T-helper 2 cell (primary cell): ENCODE measurements around the gene CNPY1.

Experiments
- DNase-seq, 5 experiments: peaks; one replicate each; pipeline versions ENCODE4 v3.0.0 to v3.0.0-alpha.2; 2012 to 2022

The CNPY1 gene

DNA sequence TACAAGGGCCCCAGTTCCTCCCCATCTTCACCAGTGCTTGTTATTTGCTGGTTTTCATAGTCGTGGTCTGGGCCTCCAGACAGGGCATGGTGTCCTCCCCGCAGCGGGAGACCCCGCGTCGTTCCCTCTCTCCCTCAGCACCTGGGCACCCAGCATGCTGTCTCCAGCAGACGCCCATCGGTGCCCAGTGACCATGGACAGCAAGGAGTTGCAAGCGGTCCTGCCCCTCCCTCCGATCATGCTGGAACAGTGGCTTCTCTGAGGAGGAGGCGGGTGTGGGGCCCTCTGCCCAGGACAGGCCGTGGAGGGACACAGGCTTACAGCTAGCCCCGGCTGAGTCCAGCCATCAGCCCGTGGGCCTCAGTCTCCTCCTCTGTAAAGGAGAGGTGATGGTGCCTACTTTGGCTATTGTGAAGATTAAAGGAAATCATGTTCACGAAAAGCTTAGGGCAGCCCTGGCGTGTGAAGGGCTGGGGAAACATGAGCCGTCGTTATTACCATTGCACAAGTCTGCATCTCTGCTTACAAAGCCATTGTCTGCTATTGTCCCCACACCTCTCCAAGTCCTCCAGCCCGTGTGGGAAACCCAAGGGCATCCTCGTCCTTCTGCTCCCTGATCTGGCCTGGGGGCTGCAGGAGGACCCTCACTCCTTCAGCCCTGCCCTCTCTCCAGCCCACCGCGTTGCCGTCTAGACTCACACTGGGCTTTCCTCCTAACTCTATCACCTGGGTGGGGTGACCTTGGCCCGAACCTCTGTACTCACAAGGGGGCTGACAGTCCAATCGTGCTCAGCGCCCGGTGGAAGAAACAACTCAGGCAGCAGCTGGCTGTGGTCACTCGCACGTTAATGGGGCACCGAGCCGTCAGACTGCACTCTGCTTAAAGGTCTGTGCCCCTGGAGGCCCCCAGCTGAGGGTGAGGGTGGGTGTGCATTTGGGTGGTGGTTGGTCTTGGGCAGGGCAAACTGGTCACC, 58.6 kb downstream of the CNPY1 start:
- no peak for DNase-seq

DNA sequence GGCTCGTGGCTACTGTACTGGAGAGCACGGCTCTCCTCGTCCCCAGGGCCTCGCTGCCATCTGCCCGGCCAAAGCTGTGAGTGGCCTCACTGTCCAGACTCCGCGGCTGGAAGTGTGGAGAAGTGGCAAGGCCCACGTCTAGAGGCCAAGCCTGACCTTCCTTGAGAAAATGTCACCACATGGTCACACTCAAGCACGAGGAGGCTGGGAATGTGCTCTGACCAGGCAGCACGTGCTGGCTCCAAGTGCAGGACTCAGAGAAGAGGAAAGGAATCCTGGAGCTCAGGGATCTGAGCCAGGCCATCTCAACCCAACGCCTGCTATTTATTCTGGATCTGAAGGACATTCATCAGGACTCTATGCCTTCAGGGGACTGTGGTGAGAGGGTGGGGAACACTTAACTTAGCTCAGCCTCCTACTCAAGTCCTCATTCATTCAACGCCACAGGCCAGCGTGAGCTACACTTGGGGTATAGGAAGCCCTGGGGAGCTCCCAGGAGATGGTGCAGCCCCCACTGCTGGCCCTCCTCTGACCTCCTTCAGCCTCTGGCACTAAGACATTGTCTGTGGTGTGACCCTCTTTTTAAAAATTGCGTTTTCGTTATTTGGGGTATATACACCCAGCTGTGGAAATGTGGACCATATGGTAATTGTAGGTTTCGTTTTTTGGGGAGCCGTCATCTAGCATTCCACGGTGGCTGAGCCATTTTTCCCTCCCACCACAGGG, 59.4 kb downstream of the CNPY1 start:
- DNase-seq, result no peak

DNA sequence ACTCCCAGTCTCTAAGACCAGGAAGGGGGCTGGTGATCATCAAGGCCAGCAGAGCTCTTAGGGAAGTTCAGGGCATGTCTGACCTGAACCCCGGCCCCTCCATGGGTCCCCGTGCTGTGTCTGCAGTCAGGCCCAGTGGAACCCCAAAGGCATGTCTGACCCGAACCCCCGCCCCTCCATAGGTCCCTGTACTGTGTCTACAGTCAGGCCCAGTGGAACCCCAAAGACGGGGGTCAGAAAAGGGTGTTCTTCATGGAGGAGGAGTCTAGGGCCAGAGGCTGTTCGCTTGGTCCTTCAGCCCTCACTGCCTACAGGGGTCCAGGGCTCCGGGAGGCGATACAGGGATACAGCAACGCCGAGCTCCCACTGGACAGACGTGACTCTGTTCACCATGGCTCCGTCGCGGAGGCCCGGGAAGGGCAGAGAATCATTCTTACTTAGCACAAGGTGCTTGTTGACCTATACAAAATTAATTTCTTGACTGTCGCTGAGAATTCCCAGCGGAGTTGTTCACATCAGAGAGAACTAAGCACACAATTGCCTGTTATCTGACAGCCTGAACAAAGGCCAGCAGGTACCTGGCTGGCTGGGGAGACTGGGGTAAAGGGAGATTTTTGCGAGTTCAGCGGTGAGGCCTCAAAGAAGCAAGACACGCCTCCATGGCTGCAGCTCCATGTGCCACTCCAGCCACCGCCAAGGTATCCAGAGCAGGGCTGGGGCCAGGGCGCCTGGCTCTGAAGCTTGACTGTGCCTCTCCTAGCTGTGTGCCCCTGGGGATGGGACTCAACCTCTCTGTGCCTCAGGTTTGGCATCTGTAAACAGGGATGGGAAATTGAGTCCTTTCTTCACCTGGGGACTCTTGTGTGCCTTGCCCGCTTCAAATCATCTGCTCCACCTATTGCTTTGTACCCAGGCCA, 61.6 kb downstream of the CNPY1 start:
- no peak for DNase-seq

DNA sequence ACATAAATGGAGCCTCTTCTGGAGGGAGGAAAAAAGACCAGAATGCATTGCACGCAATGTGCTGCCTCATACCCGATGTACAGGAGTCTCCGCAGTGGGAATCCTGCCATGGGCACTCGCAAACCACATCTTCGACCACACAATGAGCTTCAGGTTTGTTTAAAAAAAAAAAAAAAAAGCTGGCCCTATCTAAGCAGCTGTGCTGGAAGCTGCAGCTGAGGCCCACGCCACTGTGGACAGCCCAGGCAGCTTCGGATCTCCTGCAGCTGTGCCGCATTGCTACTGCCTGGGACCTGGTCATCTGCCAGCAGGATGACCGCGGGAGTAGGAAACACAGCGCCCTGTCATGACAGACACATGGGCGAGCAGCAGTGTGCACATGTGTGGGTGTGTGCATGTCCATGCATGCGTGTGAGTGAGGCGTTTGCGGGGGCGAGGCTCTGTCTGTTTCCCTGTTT, 62.5 kb downstream of the CNPY1 start:
- DNase-seq, result no peak

DNA sequence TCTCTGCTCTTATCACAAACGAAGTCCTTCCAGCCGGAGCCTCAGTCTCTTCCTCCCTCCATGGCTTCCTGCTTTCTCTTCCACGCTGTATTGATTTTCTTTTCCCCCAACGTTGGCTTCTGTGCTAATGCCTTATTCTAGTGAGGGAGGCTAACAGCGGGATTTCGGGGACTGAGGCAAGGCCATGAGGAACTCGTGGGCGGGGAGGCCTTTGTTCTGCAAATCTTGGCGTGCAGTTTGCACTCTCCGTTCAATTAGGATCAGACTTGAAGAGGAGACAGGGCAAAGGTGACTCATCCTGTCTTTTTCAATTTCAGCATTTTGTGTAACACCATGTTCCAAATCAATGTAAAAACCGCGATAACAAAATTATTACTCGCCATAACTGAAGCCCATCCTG, 63.1 kb downstream of the CNPY1 start:
- DNase-seq, result no peak

DNA sequence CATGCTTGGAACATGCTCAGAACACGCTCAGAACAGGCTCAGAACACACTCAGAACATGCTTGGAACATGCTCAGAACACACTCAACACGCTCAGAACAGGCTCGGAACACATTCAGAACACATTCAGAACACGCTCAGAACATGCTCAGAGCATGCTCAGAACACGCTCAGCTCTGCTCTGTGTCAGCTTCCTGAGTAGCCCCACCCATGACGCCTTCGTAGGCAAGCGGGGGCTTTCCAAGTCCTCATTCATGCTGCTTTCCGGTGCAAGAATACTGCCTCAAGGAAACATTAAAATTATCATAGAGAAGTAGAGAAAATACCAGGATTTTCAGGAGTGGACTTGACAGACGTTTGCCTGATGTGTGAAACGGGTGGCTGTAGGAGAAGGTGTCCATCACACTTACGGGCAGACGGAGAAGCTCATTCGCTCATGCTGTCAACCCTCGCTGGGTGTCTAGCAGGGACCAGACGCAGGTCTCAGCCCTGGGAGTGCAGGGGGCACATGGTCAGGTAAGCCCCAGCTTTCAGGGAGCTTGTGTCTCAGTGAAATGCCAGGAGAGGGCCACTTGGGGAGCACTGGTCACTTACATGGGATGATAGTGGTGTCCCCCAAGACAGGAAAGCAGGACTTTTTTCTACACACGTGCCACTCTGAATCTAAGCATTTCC, 63.7 kb downstream of the CNPY1 start:
- peak in 2 of 5 experiments; percentile 37 to 50 for DNase-seq

DNA sequence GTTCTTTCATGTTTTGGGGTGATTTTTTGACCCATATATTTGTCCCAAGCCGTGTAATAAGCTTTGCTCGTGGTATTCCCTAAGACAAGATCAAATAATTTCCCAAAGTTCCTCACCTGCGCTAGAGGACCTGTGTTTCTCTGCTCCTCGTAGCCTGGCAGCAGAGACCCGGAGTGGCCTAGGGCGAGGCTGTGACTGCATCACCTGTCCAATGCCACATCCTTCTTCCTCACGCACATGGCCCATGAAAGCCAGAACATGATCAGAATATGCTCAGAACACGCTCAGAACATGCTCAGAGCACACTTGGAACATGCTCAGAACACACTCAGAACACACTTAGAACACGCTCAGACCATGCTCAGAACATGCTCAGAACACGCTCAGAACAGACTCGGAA, 64.6 kb downstream of the CNPY1 start:
- no peak for DNase-seq

DNA sequence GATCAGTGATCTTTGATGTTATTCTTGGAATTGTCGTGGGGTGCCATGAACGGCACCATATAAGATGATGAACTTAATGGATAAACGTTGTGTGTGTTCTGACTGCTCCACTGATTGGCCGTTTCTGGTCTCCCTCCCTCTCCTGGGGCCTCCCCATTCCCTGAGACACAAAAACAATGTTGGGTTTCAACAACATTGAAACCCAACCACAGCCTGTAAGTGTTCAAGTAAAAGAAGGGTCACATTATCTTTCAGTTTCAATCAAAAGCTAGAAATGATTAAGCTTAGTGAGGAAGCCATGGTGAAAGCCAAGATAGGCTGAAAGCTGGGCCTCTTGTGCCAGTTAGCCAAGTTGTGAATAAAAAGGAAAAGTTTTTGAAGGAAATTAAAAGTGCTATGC, 68.9 kb downstream of the CNPY1 start:
- peak in 1 of 5 experiments; percentile 87 for DNase-seq

DNA sequence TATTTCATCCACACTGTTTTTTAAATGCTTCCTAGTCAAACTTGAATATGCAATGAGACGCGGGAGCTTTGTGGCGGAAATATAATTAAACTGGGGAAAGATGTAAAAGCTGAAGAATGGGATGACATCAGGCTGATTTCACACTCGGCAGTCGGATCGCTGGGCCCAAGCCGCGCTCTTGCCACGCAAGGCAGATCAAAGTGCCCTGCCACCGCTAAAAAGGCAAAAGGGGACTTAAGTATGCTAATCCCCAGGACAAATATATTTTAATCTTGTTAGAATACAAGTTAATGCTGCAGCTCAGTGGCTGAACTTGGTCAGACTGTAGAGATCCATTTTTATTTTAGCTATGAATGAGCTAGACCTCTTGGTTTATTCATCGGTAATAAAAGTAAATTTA, 74.6 kb downstream of the CNPY1 start:
- DNase-seq, result no peak

DNA sequence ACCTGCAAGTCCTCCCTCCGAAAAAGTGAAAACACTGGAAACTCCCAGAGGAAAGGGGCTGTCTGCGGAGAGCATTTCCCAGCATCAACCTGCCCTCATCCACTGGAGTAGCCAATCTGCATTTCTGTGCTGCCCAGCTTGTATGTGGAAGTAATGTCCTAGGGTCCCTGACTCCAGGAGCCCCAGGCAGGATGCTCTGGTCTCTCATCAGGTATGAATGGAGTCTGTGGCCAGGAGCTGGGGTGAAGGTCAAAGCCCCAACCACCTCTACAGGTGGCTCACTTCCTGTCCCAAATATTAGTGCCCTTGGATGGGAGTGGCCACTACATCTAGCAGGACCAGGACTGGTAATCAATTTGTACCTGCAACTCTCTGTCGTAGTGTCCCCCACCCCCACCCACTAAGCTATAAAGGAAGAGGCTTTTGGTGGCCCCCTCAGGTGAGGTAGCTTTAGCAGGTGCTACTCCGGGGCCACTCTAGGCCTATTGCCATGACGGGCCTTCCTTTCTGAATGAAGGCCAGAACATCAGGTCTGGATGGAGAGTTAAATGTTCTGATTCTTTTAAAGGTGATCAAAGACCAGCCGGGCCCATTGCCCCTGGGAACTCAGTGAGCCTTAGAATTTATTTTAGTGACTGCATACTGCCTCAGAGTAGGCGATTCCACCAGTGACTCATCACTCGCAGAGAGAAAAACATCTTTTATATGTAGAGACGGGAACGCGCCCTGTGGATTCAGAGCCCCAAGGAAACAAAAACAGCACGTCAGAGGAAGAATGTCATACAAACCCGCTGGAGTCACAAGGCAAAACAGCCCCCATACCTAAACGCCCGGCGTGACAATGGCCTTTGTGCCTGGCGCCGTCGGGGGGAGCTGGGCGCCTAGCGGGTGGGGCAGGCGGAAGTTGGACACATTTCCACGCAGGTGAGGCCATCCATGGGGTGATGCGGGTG, 75.4 kb downstream of the CNPY1 start:
- no peak for DNase-seq

DNA sequence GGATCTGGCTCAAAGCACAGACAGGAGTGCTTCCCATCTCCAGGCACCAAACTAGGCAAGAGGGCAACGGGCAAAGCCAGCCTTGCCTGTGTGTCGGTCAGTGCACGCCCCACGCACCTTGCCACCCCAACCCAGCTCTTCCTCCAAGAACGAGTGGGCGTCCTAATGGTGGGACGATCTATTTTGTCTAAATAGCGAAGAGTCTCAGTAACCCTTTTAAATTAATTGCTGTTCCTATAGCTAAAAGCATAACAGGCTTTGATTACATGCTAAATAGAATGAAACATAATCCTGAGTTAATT, 76.2 kb downstream of the CNPY1 start:
- no peak for DNase-seq

DNA sequence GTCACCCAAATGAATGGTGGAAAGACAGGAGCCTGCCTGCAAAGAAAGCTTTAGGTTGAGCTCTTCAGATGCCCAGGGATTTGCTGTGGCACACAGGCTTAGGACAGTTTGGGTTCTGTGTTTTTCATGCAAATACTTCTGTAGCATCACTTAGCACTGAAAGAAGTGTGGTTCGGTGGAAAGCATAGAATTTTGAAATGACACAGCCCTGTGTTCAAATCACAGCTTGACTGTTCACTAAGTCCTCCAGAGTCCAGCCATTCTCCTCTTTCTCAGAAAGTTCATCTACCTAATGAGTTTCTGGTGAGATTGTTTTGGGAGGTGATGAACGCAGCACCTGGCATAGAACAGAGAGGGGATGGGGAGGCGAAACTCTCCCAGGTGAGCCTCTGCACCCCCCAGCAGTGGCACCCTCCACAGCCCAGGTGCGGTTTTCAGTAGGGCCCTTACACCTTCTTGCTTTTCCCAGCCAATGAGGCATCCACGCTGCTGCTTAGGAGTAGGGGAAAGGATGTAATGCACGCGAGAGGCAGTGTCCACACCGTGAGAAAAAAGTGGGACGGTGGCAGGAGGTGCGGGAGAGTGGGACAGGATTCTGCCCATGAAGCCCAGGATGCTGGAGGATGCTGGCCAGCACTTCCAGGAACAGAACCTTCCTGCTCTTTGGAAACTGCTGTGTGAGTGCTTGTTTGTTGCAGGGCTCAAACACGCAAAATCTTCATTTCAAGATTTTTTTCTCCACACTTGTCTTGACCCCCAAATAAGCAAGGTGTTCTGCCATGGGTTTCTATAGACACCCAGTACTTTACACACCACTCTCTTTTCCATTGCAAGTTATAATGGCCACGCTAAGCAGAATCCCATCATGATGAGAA, 76.8 kb downstream of the CNPY1 start:
- DNase-seq, result no peak

DNA sequence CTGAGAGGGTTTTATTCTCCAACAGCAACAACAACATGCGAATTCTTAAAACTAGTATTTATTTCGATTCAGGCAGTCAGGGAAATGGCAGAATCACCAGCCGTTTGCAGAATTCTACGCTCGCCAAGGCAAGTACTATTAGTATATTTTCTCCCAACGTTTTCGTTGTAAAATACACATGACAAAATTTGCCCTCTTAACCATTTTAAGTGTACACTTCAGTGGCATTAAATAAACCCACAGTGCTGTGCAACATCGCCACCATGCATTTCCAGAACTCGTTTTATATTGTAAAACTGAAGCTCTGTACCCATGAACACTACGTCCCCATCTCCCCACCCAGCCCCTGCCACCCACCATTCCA, 77.6 kb downstream of the CNPY1 start:
- DNase-seq, result no peak

DNA sequence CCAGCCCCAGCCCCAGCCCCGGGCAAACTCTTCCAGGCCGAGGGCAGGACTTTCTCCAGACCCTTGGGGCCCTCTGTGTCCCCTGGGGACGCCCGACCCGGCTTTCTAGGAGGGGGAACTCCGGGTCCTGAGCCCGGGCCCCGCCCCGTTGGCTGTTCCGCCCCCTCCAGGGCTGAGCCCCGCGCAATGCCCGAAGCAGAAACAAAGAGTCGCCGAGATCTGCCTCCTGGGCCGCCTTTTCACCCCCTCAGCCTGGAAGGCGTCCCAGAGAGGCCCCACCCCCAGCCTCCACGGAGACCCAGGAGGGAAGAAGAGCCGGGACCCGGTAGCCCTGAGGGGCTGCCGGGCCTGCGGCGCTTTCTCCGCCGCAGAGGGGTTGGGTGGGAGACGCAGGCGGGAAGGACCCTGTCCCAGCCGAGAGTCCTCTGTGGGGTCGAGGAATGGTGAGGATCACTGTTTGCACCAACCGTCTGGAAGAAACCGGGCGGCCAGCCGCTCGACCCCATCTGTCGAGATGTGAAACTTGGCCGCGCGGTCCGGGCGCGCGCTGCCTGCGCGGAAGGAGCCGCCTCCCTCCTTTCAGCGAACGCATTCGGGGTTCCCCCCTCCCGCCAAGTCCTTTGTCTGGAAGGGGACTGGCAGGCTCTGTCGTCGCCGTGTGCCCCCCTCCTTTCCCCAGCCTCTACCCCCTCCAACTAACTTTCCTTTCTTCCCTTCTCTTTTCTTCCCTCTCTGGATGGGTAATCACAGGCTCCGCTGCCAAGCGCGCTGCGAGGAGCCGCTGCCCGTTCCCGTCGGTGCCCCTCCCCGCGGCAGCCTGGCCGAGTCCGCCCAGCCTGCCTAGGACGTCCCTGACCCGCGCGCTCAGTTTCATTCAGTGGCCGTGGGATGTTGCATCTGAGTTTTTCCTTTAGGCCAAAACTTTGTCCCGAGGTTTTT, 78.2 kb downstream of the CNPY1 start:
- no peak for DNase-seq

DNA sequence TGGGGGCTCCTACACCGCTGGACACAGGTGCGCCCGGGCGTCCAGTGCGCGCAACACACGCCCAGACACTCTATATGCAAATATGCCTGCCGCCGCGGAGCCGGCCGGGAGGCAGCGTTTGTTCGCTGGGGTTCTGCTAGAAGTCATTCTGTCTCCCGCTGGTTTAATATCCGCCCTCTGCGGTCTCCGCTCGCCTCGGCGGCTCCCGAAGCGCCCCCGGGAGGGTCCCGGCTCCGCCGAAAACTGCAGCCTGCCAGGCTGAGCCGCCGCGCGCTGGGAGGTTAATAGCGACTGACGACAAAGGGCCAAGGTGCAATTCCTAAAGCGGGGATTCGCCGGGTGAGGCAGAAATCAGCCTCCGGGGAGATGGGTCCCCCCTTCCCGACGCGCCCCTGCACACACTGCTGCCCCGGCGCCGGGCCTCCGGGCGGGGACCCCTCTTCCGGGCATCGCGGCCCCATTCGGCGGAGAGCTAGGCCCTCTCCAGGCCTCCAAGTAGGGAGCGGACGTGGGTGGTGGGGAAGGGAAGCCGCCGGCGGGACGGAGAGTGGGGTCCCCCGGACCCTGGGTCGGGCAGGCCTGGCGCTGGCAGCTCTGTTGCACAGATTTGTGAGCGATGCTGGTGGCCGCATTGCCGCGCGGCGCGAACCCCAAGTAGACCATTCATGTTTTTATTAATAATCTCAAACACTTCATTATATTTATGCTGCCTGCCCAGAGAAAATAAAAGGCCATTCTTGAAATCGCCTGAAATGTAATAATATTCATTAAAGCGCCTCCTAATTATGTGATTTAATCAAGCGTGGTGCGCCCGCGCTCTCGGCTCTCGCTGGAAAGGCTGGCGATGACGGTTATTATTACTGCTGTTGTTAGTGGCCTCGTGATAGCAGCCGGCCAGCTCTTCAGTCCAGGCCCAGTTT, 79.3 kb downstream of the CNPY1 start:
- peak in 2 of 5 experiments; percentile 9 to 65 for DNase-seq

DNA sequence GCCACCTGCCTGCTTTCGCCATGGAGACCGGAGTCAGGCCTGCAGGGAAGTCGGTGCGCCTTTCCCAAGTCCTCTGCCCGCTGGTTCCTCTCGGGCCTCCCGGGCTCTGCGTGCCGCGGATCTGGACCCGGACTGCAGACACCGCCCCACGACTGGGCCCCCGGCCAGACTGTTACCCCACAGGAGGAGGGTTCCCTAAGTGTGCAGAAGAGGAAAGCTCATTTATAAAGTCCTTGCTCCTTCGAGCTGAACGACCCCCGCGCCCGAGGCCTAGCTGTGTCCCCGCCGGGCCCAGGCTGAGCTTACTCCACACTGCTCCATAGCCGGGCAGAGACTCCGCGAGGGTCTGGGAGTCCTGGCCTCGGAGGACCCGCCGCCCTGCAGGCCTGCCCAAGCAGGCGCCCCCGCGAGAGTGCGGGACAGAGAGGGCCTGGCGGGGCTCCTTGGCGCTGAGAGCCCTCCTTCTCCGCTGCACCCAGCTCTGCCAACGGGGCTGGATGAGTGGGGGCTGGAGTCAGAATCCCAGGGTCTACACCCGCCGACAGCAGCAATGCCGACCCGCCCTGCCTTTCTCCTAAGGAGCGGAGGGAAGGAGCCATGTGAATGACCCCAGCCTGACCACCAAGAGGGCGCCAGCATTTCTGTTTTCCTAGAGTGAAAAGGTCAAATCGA, 80.1 kb downstream of the CNPY1 start:
- DNase-seq, result no peak

DNA sequence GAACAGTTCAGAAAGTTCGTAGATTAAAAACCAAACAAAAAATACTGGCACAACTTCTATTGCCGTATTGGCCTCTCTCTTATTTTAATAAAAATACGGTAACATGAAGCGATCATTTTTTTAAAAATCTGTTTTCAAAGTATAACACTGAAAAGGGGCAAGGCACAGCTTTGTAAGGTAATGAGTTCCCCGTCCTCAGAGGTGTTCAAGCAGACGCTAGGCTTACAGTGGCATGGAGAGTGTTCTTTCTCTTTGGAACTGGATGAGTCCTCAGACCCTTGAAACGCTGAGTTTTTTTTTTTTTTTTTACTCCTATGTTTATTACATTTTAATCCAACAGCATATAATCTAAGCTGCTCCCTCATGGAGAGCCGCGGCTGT, 80.6 kb downstream of the CNPY1 start:
- no peak for DNase-seq
